ENCODE results near the gene NME9. TPM values are rescaled to one million over a fixed set of nuclear protein-coding genes. Genes with fewer than 3 reads are reported as not detected.

NME9 gene
- total RNA-seq, 1 donor from 2014 or later = 0.47 TPM

GRCh38 chr3:138257986-138258385 is 71.7 kb downstream of the NME9 start:
- H3K4me3 Mint-ChIP-seq (ENCODE audit: unreplicated experiment) = no peak overlapping the region
- no peak for TF ChIP-seq CTCF (IDR thresholded peaks at IDR 0.05; ENCODE audit: partially characterized antibody, unreplicated experiment)
- DNase-seq = no peak
- no peak overlapping the region for H3K27ac Mint-ChIP-seq (ENCODE audit: unreplicated experiment)
- no peaks in the 10 kb centered on the region for H3K4me1 Mint-ChIP-seq (ENCODE audit: low read depth, unreplicated experiment)
- no peaks in the 10 kb centered on the region for H3K36me3 Mint-ChIP-seq (ENCODE audit: unreplicated experiment)
- no peaks in the 10 kb centered on the region for H3K27me3 Mint-ChIP-seq (ENCODE audit: unreplicated experiment)
- H3K9me3 Mint-ChIP-seq (ENCODE audit: unreplicated experiment) = peaks cover 2% of the 10 kb centered on the region

GRCh38 chr3:138256022-138256421 is 73.6 kb downstream of the NME9 start:
- no peaks in the 10 kb centered on the region for H3K36me3 Mint-ChIP-seq (ENCODE audit: unreplicated experiment)
- DNase-seq = no peak
- no peaks in the 10 kb centered on the region for H3K27me3 Mint-ChIP-seq (ENCODE audit: unreplicated experiment)
- no peaks in the 10 kb centered on the region for H3K4me1 Mint-ChIP-seq (ENCODE audit: low read depth, unreplicated experiment)
- H3K27ac Mint-ChIP-seq (ENCODE audit: unreplicated experiment) = no peak overlapping the region
- no peak overlapping the region for H3K4me3 Mint-ChIP-seq (ENCODE audit: unreplicated experiment)
- TF ChIP-seq CTCF (IDR thresholded peaks at IDR 0.05; ENCODE audit: partially characterized antibody, unreplicated experiment) = no peak
- H3K9me3 Mint-ChIP-seq (ENCODE audit: unreplicated experiment) = peaks cover under 1% of the 10 kb centered on the region

- H3K4me3 Mint-ChIP-seq (ENCODE audit: unreplicated experiment) = no peak overlapping the region
- H3K36me3 Mint-ChIP-seq (ENCODE audit: unreplicated experiment) = no peaks in the 10 kb centered on the region
- no peaks in the 10 kb centered on the region for H3K27me3 Mint-ChIP-seq (ENCODE audit: unreplicated experiment)
- no peaks in the 10 kb centered on the region for H3K9me3 Mint-ChIP-seq (ENCODE audit: unreplicated experiment)
- DNase-seq = no peak
- H3K4me1 Mint-ChIP-seq (ENCODE audit: low read depth, unreplicated experiment) = no peaks in the 10 kb centered on the region
- H3K27ac Mint-ChIP-seq (ENCODE audit: unreplicated experiment) = no peak overlapping the region
- TF ChIP-seq CTCF (IDR thresholded peaks at IDR 0.05; ENCODE audit: partially characterized antibody, unreplicated experiment) = no peak
Observed at GRCh38 chr3:138254216-138254615, 75.4 kb downstream of the NME9 start.

GRCh38 chr3:138253609-138254008 is 76.0 kb downstream of the NME9 start:
- Mint-ChIP-seq H3K27ac (ENCODE audit: unreplicated experiment) (no peak overlapping the region), H3K36me3 (ENCODE audit: unreplicated experiment) (no peaks in the 10 kb centered on the region), H3K4me3 (ENCODE audit: unreplicated experiment) (no peak overlapping the region), H3K27me3 (ENCODE audit: unreplicated experiment) (no peaks in the 10 kb centered on the region), H3K9me3 (ENCODE audit: unreplicated experiment) (no peaks in the 10 kb centered on the region), H3K4me1 (ENCODE audit: low read depth, unreplicated experiment) (no peaks in the 10 kb centered on the region)
- no peak for TF ChIP-seq CTCF (IDR thresholded peaks at IDR 0.05; ENCODE audit: partially characterized antibody, unreplicated experiment)
- DNase-seq = no peak

Other genes with a start within 250 kb of the NME9 start
- gene DZIP1L, start 214.2 kb downstream of the NME9 start, total RNA-seq (ENCODE audit: unreplicated experiment) = 3.3 TPM
- gene A4GNT, start 197.5 kb downstream of the NME9 start, total RNA-seq (ENCODE audit: unreplicated experiment) = not detected
- 16.0 TPM for gene DBR1, start 154.9 kb downstream of the NME9 start, total RNA-seq (ENCODE audit: unreplicated experiment)
- 54.4 TPM for gene ARMC8, start 142.6 kb downstream of the NME9 start, total RNA-seq (ENCODE audit: unreplicated experiment)
- 41.5 TPM for gene MRAS, start 18.7 kb upstream of the NME9 start, total RNA-seq (ENCODE audit: unreplicated experiment)
- gene ESYT3, start 104.8 kb upstream of the NME9 start, total RNA-seq (ENCODE audit: unreplicated experiment) = not detected

Data from glutamatergic neuron (in vitro differentiated cells).